GM20000 (cell line): ENCODE data around the gene NUDT14.

Experiments
- DNase-seq: peaks from one replicate; pipeline ENCODE4 v3.0.0; 2012; ENCODE audit warnings: low spot score
- CTCF ChIP-seq: IDR thresholded peaks from 2 replicates; pipeline ENCODE4 v1.5.1; 2012; ENCODE audit warnings: mild to moderate bottlenecking, control low read depth; ENCODE audit errors: extremely low read depth, missing control alignments

The NUDT14 gene

GRCh38 chr14:105201925-105202513, 20.9 kb upstream of the NUDT14 start:
- no peak for TF ChIP-seq CTCF
- peak; percentile 65 for DNase-seq

- TF ChIP-seq CTCF, result no peak
- DNase-seq, result no peak
Measured at GRCh38 chr14:105201156-105201924, 20.2 kb upstream of the NUDT14 start.

GRCh38 chr14:105200641-105201040, 19.5 kb upstream of the NUDT14 start:
- no peak for DNase-seq

GRCh38 chr14:105200074-105200473, 19.0 kb upstream of the NUDT14 start:
- no peak for TF ChIP-seq CTCF
- DNase-seq, result no peak

More at GRCh38 chr14:105200641-105201040, 19.5 kb upstream of the NUDT14 start:
- no peak for TF ChIP-seq CTCF

GRCh38 chr14:105199093-105199492, 18.0 kb upstream of the NUDT14 start:
- no peak for TF ChIP-seq CTCF
- no peak for DNase-seq

GRCh38 chr14:105198588-105198987, 17.5 kb upstream of the NUDT14 start:
- DNase-seq, result no peak
- no peak for TF ChIP-seq CTCF

GRCh38 chr14:105197211-105197641, 16.1 kb upstream of the NUDT14 start:
- DNase-seq, result no peak
- no peak for TF ChIP-seq CTCF
